HepG2 (cell line): Measurements from ENCODE around the gene SYT1. TPM values are rescaled to one million over a fixed set of nuclear protein-coding genes. Genes with fewer than 3 reads are reported as not detected.
A peak's percentile ranks its signal among the peaks of the same experiment; 100 is the strongest.

Experiments used
- ATAC-seq: fragments of 200-7000 bp; cut with Tn5 transposase; 3 replicates; pipeline ENCODE4 v1.9.1; 2020; ENCODE audit warnings: mild to moderate bottlenecking, moderate library complexity
- BruUV-seq: library from RNA; stranded (reverse); fragments of 400-500 nt; replicated peaks from 2 replicates; lab custom pipeline; 2021; lab: Mats Ljungman, UMichigan
- CTCF ChIA-PET: fragments of 300-600 bp; formaldehyde crosslinking; extraction: SDS; loops from one replicate; lab custom pipeline; 2021; ENCODE audit warnings: low total read pairs, inconsistent platforms, low intra/inter-chr PET ratio; lab: Yijun Ruan, JAX
- POLR2A ChIA-PET: fragments of 350-600 bp; sonication (Branson Sonifier 250); formaldehyde crosslinking; loops from one replicate; lab custom pipeline; 2020; ENCODE audit warnings: antibody characterized with exemption, inconsistent platforms; lab: Yijun Ruan, JAX
- DNase-seq: peaks from one replicate; pipeline ENCODE4 v3.0.0-alpha.2; 2015; ENCODE audit warnings: low spot score
- FAIRE-seq: peaks from 3 replicates; lab custom pipeline; 2011; peaks lifted over from hg19 to GRCh38; lab: Jason Lieb, UNC
- H2AFZ ChIP-seq: one replicate; pipeline ENCODE4 v1.6.1; 2011; ENCODE audit warnings: low read length, inconsistent platforms
- H3K27ac ChIP-seq: fragments of 300-600 bp; 3 replicates; pipeline ENCODE4 v1.8.0; 2011; ENCODE audit warnings: mixed run types, mild to moderate bottlenecking, mixed read lengths, low read length, inconsistent platforms; ENCODE audit not compliant: insufficient read depth; ENCODE audit errors: extremely low read length
- H3K27me3 ChIP-seq, 2 experiments: fragments of 200-600 bp in 1 of 2; 2 replicates in 1 of 2; 3 replicates in 1 of 2; pipeline versions ENCODE4 v1.6.0 to v1.8.0; 2011; ENCODE audit warnings: low read length in 2 of 2, mild to moderate bottlenecking in 2 of 2, moderate library complexity in 2 of 2, inconsistent platforms in 1 of 2; ENCODE audit not compliant: insufficient read depth in 2 of 2, control insufficient read depth in 1 of 2
- H3K36me3 ChIP-seq, 2 experiments: fragments of 200-600 bp in 1 of 2; replicated peaks in 1 of 2; 2 replicates in 1 of 2; 3 replicates in 1 of 2; pipeline versions ENCODE4 v1.5.1 to v1.8.0; 2011; ENCODE audit warnings: low read length in 2 of 2, inconsistent platforms in 1 of 2; ENCODE audit not compliant: insufficient read depth in 2 of 2, control insufficient read depth in 1 of 2
- H3K4me1 ChIP-seq: 2 replicates; pipeline ENCODE4 v1.5.1; 2012; ENCODE audit warnings: low read length, inconsistent platforms; ENCODE audit not compliant: insufficient read depth
- H3K4me2 ChIP-seq: 2 replicates; pipeline ENCODE4 v1.6.0; 2011; ENCODE audit warnings: low read depth, low read length, inconsistent platforms
- H3K4me3 ChIP-seq, 3 experiments: fragments of 200-600 bp in 1 of 3; sonication (generic), shearing (Covaris generic) in 1 of 3; replicated peaks in 1 of 3; 2 replicates each; pipeline ENCODE4 v1.5.1; 2011 to 2016; ENCODE audit warnings: low read length in 3 of 3, inconsistent platforms in 2 of 3, low read depth in 2 of 3, mild to moderate bottlenecking in 2 of 3, control low read depth in 1 of 3, mixed read lengths in 1 of 3; ENCODE audit not compliant: insufficient read depth in 1 of 3
- H3K79me2 ChIP-seq: one replicate; pipeline ENCODE4 v1.6.1; 2011; ENCODE audit warnings: low read length, inconsistent platforms; ENCODE audit not compliant: insufficient read depth
- H3K9ac ChIP-seq: 2 replicates; pipeline ENCODE4 v1.6.0; 2011; ENCODE audit warnings: mild to moderate bottlenecking, low read depth, low read length, inconsistent platforms; ENCODE audit not compliant: insufficient read depth
- H3K9me3 ChIP-seq: 2 replicates; pipeline ENCODE4 v1.5.1; 2012; ENCODE audit warnings: mild to moderate bottlenecking, low read length
- H4K20me1 ChIP-seq: 2 replicates; pipeline ENCODE4 v1.6.0; 2011; ENCODE audit warnings: inconsistent platforms, mild to moderate bottlenecking, low read length, moderate library complexity; ENCODE audit not compliant: insufficient read depth
- ATRX ChIP-seq: sonication (generic); formaldehyde crosslinking; IDR thresholded peaks from 2 replicates; pipeline ENCODE4 v1.4.0; 2020; ENCODE audit warnings: missing genetic modification reagents, borderline replicate concordance
- CBX1 ChIP-seq: IDR thresholded peaks from one replicate; pipeline ENCODE4 v1.6.1; 2016; ENCODE audit warnings: antibody characterized with exemption, low read depth
- CHCHD3 ChIP-seq: sonication (generic); formaldehyde crosslinking; IDR thresholded peaks from 2 replicates; pipeline ENCODE4 v1.8.0; 2022; ENCODE audit warnings: mild to moderate bottlenecking, missing genetic modification reagents, moderate library complexity
- ELF3 ChIP-seq: IDR thresholded peaks from 2 replicates; pipeline ENCODE4 v1.6.1; 2016; ENCODE audit warnings: missing genetic modification reagents, missing compliant biosample characterization
- HDAC2 ChIP-seq: sonication (generic); formaldehyde crosslinking; IDR thresholded peaks from 2 replicates; pipeline ENCODE4 v1.4.0; 2020; ENCODE audit warnings: missing genetic modification reagents
- HOXA9 ChIP-seq: sonication (generic); formaldehyde crosslinking; IDR thresholded peaks from 2 replicates; pipeline ENCODE4 v1.8.1; 2022; ENCODE audit warnings: missing genetic modification reagents, mild to moderate bottlenecking, moderate library complexity, borderline replicate concordance
- PAF1 ChIP-seq: IDR thresholded peaks from 2 replicates; pipeline ENCODE4 v1.6.1; 2016; ENCODE audit warnings: missing genetic modification reagents, missing compliant biosample characterization
- PHF5A ChIP-seq: IDR thresholded peaks from one replicate; pipeline ENCODE4 v1.6.1; 2018; ENCODE audit warnings: low read depth, missing genetic modification reagents; ENCODE audit not compliant: unreplicated experiment
- ZFP36L1 ChIP-seq: sonication (generic); formaldehyde crosslinking; IDR thresholded peaks from 2 replicates; pipeline ENCODE4 v1.8.0; 2022; ENCODE audit warnings: mild to moderate bottlenecking, missing genetic modification reagents, moderate library complexity
- ZNF101 ChIP-seq: sonication (generic); formaldehyde crosslinking; IDR thresholded peaks from 2 replicates; pipeline ENCODE4 v1.4.0; 2020; ENCODE audit warnings: mild to moderate bottlenecking, low read depth, missing genetic modification reagents, borderline replicate concordance
- ZNF3 ChIP-seq: IDR thresholded peaks from 2 replicates; pipeline ENCODE4 v1.7.0; 2017; ENCODE audit warnings: inconsistent platforms
- ZNF652 ChIP-seq: IDR thresholded peaks from 2 replicates; pipeline ENCODE4 v1.6.1; 2016; ENCODE audit warnings: low read depth, borderline replicate concordance
- ZNF75D ChIP-seq: sonication (generic); formaldehyde crosslinking; IDR thresholded peaks from 2 replicates; pipeline ENCODE4 v1.8.1; 2023; ENCODE audit warnings: missing genetic modification reagents, mild to moderate bottlenecking, borderline replicate concordance
- ZNF777 ChIP-seq: sonication (generic); formaldehyde crosslinking; IDR thresholded peaks from 2 replicates; pipeline ENCODE4 v1.4.0; 2020; ENCODE audit warnings: missing genetic modification reagents
- ZSCAN25 ChIP-seq: sonication (generic); formaldehyde crosslinking; IDR thresholded peaks from 2 replicates; pipeline ENCODE4 v1.8.0; 2022; ENCODE audit warnings: mild to moderate bottlenecking, missing genetic modification reagents
- in situ Hi-C: cut with HindIII; loops from 2 replicates; pipeline ENCODE4 v1.10.0; 2017; ENCODE audit warnings: low pct_unique_long_range_greater_than_20kb; ENCODE audit not compliant: extremely low pct_ligation_motif_present
- intact Hi-C: fragments of 100-400 bp; cut with micrococcal nuclease; formaldehyde crosslinking; loops from one replicate; pipeline ENCODE4 v1.10.0; 2022; ENCODE audit not compliant: unreplicated experiment
- polyA plus RNA-seq, 8 experiments: library from polyadenylated mRNA; depleted of rRNA in 3 of 8; stranded (reverse) in 7 of 8; unstranded in 1 of 8; fragments of >200 nt; fragmentation: Illumina TruSeq in 4 of 8; extraction: Trizol in 4 of 8; gene quantifications; 2 replicates each; pipeline versions ENCODE4 v1.2.1 to v1.2.3, GENCODE V29; 2011 to 2016; ENCODE audit warnings: low read depth in 4 of 8, missing spikeins in 1 of 8, mixed read lengths in 1 of 8; ENCODE audit not compliant: insufficient read depth in 1 of 8
- total RNA-seq, 5 experiments: library from RNA; depleted of rRNA; stranded (reverse); fragments of >200 nt; fragmentation: Illumina TruSeq; extraction: Trizol; gene quantifications; 2 replicates each; pipeline ENCODE4 v1.2.3, GENCODE V29; 2016; ENCODE audit warnings: low read depth in 1 of 5
- TF ChIP-seq, protein P1 (sequence below), 2 experiments: sonication (generic) in 1 of 2; formaldehyde crosslinking in 1 of 2; IDR thresholded peaks; 2 replicates each; pipeline versions ENCODE4 v1.5.1 to v1.6.1; 2011 to 2020; ENCODE audit warnings: borderline replicate concordance in 1 of 2, low read depth in 1 of 2, low read length in 1 of 2, mild to moderate bottlenecking in 1 of 2, missing genetic modification reagents in 1 of 2, moderate library complexity in 1 of 2
- TF ChIP-seq, protein P2 (sequence below): sonication (generic); formaldehyde crosslinking; IDR thresholded peaks from 2 replicates; pipeline ENCODE4 v1.4.0; 2020; ENCODE audit warnings: missing genetic modification reagents

The SYT1 gene
- total and polyA plus RNA-seq, 2 of the 13 experiments (the other 11 are each of a cell fraction or from before 2014, with no cell fraction given), result not detected

DNA sequence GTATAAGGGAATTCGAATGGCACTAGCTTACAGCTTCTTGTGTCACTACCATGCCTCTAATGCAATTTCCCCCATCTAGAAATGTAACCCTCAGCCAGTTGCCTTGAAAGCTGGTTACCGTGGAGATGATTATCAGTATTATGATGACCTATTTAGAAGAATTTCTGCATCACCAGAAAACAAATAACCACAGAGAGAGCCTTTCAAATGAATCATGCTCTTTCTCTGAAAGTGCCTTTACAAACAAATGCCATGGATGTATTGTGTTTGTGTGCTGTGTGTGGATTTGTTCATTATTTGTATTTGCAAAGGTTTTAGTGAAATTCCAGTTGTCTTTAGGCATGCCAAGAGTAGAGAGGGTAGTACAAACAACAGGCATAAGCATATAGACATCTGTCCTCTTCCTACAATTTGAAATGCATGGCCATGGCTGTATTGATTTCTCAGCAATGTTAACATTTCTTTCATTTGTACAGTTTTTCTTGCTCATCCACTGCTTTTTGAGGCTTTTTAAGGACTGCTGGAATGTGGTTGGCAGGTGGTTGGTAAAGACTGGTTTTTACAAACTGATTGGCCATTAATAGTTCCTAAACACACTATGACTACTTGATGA lies 559.6 kb downstream of the SYT1 start (continued):
- TF ChIP-seq ZSCAN25 (CRISPR knock-in tag) (no peak), ZNF101 (CRISPR knock-in tag) (no peak), ZFP36L1 (CRISPR knock-in tag) (no peak), HDAC2 (CRISPR knock-in tag) (peak; percentile 21; the same call in 1 of the 2 replicates)

DNA sequence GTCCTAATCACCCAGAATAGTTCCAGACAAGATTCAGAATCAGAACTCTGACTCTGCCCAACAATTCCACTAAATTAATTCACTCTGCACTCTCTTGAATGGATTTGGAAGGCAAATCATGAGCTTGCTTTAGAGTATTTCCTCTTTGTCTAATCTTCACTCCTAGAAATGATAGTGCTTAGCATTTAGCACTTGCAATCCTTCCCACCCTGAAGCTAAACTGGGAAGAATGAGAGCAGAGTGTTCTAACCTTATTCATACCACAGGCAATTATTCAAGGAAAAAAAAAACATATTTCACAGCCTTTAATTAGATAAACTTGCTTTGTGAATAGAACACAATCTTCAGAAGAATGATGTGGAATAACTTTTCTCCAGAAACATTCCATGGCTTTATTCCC lies 561.5 kb downstream of the SYT1 start:
- ATAC-seq (no peak), FAIRE-seq (no peak), DNase-seq (no peak)
- Histone ChIP-seq H3K27me3 (no peaks in the 10 kb centered on the region), H3K27ac (no peak overlapping the region), H2AFZ (no peak overlapping the region), H3K4me3 (no peak overlapping the region), H3K79me2 (no peaks in the 10 kb centered on the region), H3K4me2 (no peak overlapping the region), H3K9me3 (no peaks in the 10 kb centered on the region), H3K36me3 (no peaks in the 10 kb centered on the region), H3K4me1 (peaks cover 41% of the 10 kb centered on the region), H3K9ac (no peak overlapping the region), H4K20me1 (no peaks in the 10 kb centered on the region)
- intact Hi-C loops (no loop called here), in situ Hi-C loops (no loop called here)
- CTCF ChIA-PET, result no interaction called here
- no TSS peak for BruUV-seq
- POLR2A ChIA-PET, result no interaction called here
- TF ChIP-seq, protein P1, sequence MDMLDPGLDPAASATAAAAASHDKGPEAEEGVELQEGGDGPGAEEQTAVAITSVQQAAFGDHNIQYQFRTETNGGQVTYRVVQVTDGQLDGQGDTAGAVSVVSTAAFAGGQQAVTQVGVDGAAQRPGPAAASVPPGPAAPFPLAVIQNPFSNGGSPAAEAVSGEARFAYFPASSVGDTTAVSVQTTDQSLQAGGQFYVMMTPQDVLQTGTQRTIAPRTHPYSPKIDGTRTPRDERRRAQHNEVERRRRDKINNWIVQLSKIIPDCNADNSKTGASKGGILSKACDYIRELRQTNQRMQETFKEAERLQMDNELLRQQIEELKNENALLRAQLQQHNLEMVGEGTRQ (IDR thresholded peaks at IDR 0.05; ENCODE audit: low read depth, low read length), result no peak
- TF ChIP-seq, protein P1 (CRISPR knock-in tag; IDR thresholded peaks at IDR 0.05; ENCODE audit: borderline replicate concordance), result no peak
- TF ChIP-seq PAF1 (no peak), ZNF3 (CRISPR knock-in tag) (no peak), ZNF75D (CRISPR knock-in tag) (no peak), HOXA9 (CRISPR knock-in tag) (no peak), ZNF652 (no peak), CBX1 (no peak), ZNF777 (CRISPR knock-in tag) (no peak), ELF3 (no peak), CHCHD3 (CRISPR knock-in tag) (no peak), PHF5A (CRISPR knock-in tag) (no peak), ATRX (no peak)
- TF ChIP-seq, protein P2, sequence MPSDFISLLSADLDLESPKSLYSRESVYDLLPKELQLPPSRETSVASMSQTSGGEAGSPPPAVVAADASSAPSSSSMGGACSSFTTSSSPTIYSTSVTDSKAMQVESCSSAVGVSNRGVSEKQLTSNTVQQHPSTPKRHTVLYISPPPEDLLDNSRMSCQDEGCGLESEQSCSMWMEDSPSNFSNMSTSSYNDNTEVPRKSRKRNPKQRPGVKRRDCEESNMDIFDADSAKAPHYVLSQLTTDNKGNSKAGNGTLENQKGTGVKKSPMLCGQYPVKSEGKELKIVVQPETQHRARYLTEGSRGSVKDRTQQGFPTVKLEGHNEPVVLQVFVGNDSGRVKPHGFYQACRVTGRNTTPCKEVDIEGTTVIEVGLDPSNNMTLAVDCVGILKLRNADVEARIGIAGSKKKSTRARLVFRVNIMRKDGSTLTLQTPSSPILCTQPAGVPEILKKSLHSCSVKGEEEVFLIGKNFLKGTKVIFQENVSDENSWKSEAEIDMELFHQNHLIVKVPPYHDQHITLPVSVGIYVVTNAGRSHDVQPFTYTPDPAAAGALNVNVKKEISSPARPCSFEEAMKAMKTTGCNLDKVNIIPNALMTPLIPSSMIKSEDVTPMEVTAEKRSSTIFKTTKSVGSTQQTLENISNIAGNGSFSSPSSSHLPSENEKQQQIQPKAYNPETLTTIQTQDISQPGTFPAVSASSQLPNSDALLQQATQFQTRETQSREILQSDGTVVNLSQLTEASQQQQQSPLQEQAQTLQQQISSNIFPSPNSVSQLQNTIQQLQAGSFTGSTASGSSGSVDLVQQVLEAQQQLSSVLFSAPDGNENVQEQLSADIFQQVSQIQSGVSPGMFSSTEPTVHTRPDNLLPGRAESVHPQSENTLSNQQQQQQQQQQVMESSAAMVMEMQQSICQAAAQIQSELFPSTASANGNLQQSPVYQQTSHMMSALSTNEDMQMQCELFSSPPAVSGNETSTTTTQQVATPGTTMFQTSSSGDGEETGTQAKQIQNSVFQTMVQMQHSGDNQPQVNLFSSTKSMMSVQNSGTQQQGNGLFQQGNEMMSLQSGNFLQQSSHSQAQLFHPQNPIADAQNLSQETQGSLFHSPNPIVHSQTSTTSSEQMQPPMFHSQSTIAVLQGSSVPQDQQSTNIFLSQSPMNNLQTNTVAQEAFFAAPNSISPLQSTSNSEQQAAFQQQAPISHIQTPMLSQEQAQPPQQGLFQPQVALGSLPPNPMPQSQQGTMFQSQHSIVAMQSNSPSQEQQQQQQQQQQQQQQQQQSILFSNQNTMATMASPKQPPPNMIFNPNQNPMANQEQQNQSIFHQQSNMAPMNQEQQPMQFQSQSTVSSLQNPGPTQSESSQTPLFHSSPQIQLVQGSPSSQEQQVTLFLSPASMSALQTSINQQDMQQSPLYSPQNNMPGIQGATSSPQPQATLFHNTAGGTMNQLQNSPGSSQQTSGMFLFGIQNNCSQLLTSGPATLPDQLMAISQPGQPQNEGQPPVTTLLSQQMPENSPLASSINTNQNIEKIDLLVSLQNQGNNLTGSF (CRISPR knock-in tag), result no peak
